ENCODE measurements around the gene FGD4. TPM values are rescaled to one million over a fixed set of nuclear protein-coding genes. Genes with fewer than 3 reads are reported as not detected.

Gene FGD4
- total RNA-seq, 4 donors from 2014 or later: 42.6 to 69.4 (median 47.3) TPM

- H3K27ac ChIP-seq: no peak overlapping the region
- whole genome bisulfite sequencing: 58% methylated on average over 6 of the region's 6 CpGs
- no peaks in the 10 kb centered on the region for H3K36me3 ChIP-seq
Observed at GRCh38 chr12:32659908-32660440, 260.6 kb downstream of the FGD4 start.

GRCh38 chr12:32661706-32662105 lies 262.3 kb downstream of the FGD4 start:
- TF ChIP-seq EP300 (IDR thresholded peaks at IDR 0.05) (no peak), POLR2AphosphoS5 (IDR thresholded peaks at IDR 0.05) (no peak), POLR2A (IDR thresholded peaks at IDR 0.05) (no peak), CTCF (IDR thresholded peaks at IDR 0.05) (no peak)
- WGBS: 93% methylated on average over 2 of the region's 7 CpGs
- Histone ChIP-seq H3K4me1 (no peaks in the 10 kb centered on the region), H3K27me3 (no peaks in the 10 kb centered on the region), H3K27ac (no peak overlapping the region), H3K36me3 (no peaks in the 10 kb centered on the region), H3K4me3 (no peak overlapping the region), H3K9me3 (no peaks in the 10 kb centered on the region)
- DNase-seq (ENCODE audit: low spot score in 2 of 2): no peak

More at GRCh38 chr12:32659908-32660440, 260.6 kb downstream of the FGD4 start:
- Histone ChIP-seq H3K4me1 (no peaks in the 10 kb centered on the region), H3K27me3 (no peaks in the 10 kb centered on the region), H3K9me3 (no peaks in the 10 kb centered on the region), H3K4me3 (no peak overlapping the region)
- no peak for DNase-seq (ENCODE audit: low spot score in 2 of 2)
- no peak for TF ChIP-seq POLR2AphosphoS5 (IDR thresholded peaks at IDR 0.05)
- TF ChIP-seq EP300 (IDR thresholded peaks at IDR 0.05): no peak
- TF ChIP-seq POLR2A (IDR thresholded peaks at IDR 0.05): no peak
- no peak for TF ChIP-seq CTCF (IDR thresholded peaks at IDR 0.05)

- TF ChIP-seq EP300 (IDR thresholded peaks at IDR 0.05) (no peak), CTCF (IDR thresholded peaks at IDR 0.05) (no peak), POLR2AphosphoS5 (IDR thresholded peaks at IDR 0.05) (no peak), POLR2A (IDR thresholded peaks at IDR 0.05) (no peak)
- Histone ChIP-seq H3K27me3 (no peaks in the 10 kb centered on the region), H3K9me3 (no peaks in the 10 kb centered on the region), H3K27ac (no peak overlapping the region), H3K36me3 (no peaks in the 10 kb centered on the region), H3K4me1 (no peaks in the 10 kb centered on the region), H3K4me3 (no peak overlapping the region)
- 90% methylated on average over 2 of the region's 2 CpGs for WGBS
- no peak for DNase-seq (ENCODE audit: low spot score in 2 of 2)
Observed at GRCh38 chr12:32662665-32663064, 263.3 kb downstream of the FGD4 start.

GRCh38 chr12:32666018-32666417 lies 266.7 kb downstream of the FGD4 start:
- Histone ChIP-seq H3K36me3 (no peaks in the 10 kb centered on the region), H3K27me3 (no peaks in the 10 kb centered on the region), H3K4me1 (no peaks in the 10 kb centered on the region), H3K27ac (no peak overlapping the region), H3K4me3 (no peak overlapping the region), H3K9me3 (no peaks in the 10 kb centered on the region)
- 92% methylated on average over 14 of the region's 14 CpGs for WGBS
- DNase-seq (ENCODE audit: low spot score in 2 of 2): no peak
- TF ChIP-seq EP300 (IDR thresholded peaks at IDR 0.05) (no peak), POLR2AphosphoS5 (IDR thresholded peaks at IDR 0.05) (no peak), CTCF (IDR thresholded peaks at IDR 0.05) (no peak), POLR2A (IDR thresholded peaks at IDR 0.05) (no peak)

GRCh38 chr12:32669584-32669983 lies 270.2 kb downstream of the FGD4 start:
- Histone ChIP-seq H3K27ac (no peak overlapping the region), H3K4me3 (no peak overlapping the region), H3K27me3 (no peaks in the 10 kb centered on the region), H3K9me3 (no peaks in the 10 kb centered on the region), H3K4me1 (no peaks in the 10 kb centered on the region), H3K36me3 (no peaks in the 10 kb centered on the region)
- TF ChIP-seq EP300 (IDR thresholded peaks at IDR 0.05): no peak
- TF ChIP-seq CTCF (IDR thresholded peaks at IDR 0.05): no peak
- no peak for TF ChIP-seq POLR2AphosphoS5 (IDR thresholded peaks at IDR 0.05)
- no peak for TF ChIP-seq POLR2A (IDR thresholded peaks at IDR 0.05)
- 94% methylated on average over 1 of the region's 1 CpG for WGBS
- no peak for DNase-seq (ENCODE audit: low spot score in 2 of 2)
